K562 (cell line): ENCODE results near the gene CLHC1.
A peak's percentile ranks its signal among the peaks of the same experiment; 100 is the strongest.

Experiments
- CEBPB ChIP-seq: fragments of 450-650 bp; IDR thresholded peaks from 2 replicates; pipeline ENCODE4 v1.6.1; 2016; ENCODE audit warnings: missing genetic modification characterization, missing compliant biosample characterization
- CTCF ChIP-seq, 3 experiments: IDR thresholded peaks in 2 of 3; conservative IDR thresholded peaks in 1 of 3; 2 replicates each; pipeline ENCODE4 v1.5.1; 2011 to 2012; ENCODE audit warnings: low read length in 3 of 3, mild to moderate bottlenecking in 3 of 3, control low read depth in 2 of 3, improper control_type of control experiment in 1 of 3, inconsistent platforms in 1 of 3, low read depth in 1 of 3, mixed read lengths in 1 of 3, moderate library complexity in 1 of 3; ENCODE audit not compliant: insufficient read depth in 2 of 3
- E2F5 ChIP-seq: sonication (generic); formaldehyde crosslinking; IDR thresholded peaks from 2 replicates; pipeline ENCODE4 v1.8.0; 2022; ENCODE audit warnings: mild to moderate bottlenecking, missing genetic modification reagents
- FOXP4 ChIP-seq: sonication (generic); formaldehyde crosslinking; IDR thresholded peaks from 2 replicates; pipeline ENCODE4 v1.8.0; 2022; ENCODE audit warnings: mild to moderate bottlenecking, missing genetic modification reagents, borderline replicate concordance
- HDAC2 ChIP-seq: fragments of 450-650 bp; IDR thresholded peaks from 2 replicates; pipeline ENCODE4 v1.6.1; 2016; ENCODE audit warnings: mild to moderate bottlenecking
- POLR2A ChIP-seq: fragments of 450-650 bp; conservative IDR thresholded peaks from 2 replicates; pipeline ENCODE4 v1.6.1; 2016
- TBL1XR1 ChIP-seq, 2 experiments: IDR thresholded peaks; 2 replicates each; pipeline ENCODE4 v1.6.1; 2012; ENCODE audit warnings: improper control_type of control experiment in 2 of 2, low read length in 2 of 2, mild to moderate bottlenecking in 1 of 2
- ZNF79 ChIP-seq: fragments of 250-450 bp; sonication (Bioruptor Pico); IDR thresholded peaks from 2 replicates; pipeline ENCODE4 v1.4.0; 2020; ENCODE audit warnings: low read depth, mild to moderate bottlenecking, moderate library complexity

- TF ChIP-seq HDAC2, result peak; percentile 98
- TF ChIP-seq TBL1XR1 (IDR thresholded peaks at IDR 0.05; ENCODE audit: low read length in 2 of 2), result peak; percentile 84 to 99; a peak in 3 of 4 replicates
- peak; percentile 99 for TF ChIP-seq CEBPB (tag)
- TF ChIP-seq ZNF79 (CRISPR knock-in tag), result no peak
- TF ChIP-seq POLR2A, result peak; percentile 54
- TF ChIP-seq CTCF (IDR thresholded peaks at IDR 0.05 in 2 of 3, conservative IDR thresholded peaks at IDR 0.05 in 1 of 3; ENCODE audit: insufficient read depth in 2 of 3, low read depth in 1 of 3, low read length in 3 of 3), result no peak
- no peak for TF ChIP-seq E2F5 (CRISPR knock-in tag)
- TF ChIP-seq FOXP4 (CRISPR knock-in tag), result peak; percentile 50; the same call in 1 of the 2 replicates
Measured at GRCh38 chr2:55140316-55141219, 91.5 kb downstream of the CLHC1 start.
